Subcutaneous adipose tissue (tissue), 4 donors: ENCODE measurements around the gene RHOB. TPM values are rescaled to one million over a fixed set of nuclear protein-coding genes. Genes with fewer than 3 reads are reported as not detected.

Experiments
- total RNA-seq, 4 donors: library from RNA; depleted of rRNA; stranded (reverse); fragments of >200 nt; gene quantifications; one replicate each; pipeline ENCODE4 v1.1.0, GENCODE V29; 2016
- TF ChIP-seq, protein P1 (sequence below): fragments of 450-650 bp; IDR thresholded peaks from one replicate; pipeline ENCODE4 v1.5.1; 2016; ENCODE audit warnings: low read depth, mild to moderate bottlenecking, control low read depth, antibody characterized with exemption, moderate library complexity

The RHOB gene
- total RNA-seq, 4 donors from 2014 or later = 435 to 1,054 (median 650) TPM

- TF ChIP-seq, protein P1, sequence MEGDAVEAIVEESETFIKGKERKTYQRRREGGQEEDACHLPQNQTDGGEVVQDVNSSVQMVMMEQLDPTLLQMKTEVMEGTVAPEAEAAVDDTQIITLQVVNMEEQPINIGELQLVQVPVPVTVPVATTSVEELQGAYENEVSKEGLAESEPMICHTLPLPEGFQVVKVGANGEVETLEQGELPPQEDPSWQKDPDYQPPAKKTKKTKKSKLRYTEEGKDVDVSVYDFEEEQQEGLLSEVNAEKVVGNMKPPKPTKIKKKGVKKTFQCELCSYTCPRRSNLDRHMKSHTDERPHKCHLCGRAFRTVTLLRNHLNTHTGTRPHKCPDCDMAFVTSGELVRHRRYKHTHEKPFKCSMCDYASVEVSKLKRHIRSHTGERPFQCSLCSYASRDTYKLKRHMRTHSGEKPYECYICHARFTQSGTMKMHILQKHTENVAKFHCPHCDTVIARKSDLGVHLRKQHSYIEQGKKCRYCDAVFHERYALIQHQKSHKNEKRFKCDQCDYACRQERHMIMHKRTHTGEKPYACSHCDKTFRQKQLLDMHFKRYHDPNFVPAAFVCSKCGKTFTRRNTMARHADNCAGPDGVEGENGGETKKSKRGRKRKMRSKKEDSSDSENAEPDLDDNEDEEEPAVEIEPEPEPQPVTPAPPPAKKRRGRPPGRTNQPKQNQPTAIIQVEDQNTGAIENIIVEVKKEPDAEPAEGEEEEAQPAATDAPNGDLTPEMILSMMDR = no peak
These were observed 10.0 kb downstream of the RHOB start for GRCh38 chr2:20456636-20457426.

- TF ChIP-seq, protein P1 = no peak
These were observed 11.1 kb downstream of the RHOB start for GRCh38 chr2:20457661-20458630.

DNA sequence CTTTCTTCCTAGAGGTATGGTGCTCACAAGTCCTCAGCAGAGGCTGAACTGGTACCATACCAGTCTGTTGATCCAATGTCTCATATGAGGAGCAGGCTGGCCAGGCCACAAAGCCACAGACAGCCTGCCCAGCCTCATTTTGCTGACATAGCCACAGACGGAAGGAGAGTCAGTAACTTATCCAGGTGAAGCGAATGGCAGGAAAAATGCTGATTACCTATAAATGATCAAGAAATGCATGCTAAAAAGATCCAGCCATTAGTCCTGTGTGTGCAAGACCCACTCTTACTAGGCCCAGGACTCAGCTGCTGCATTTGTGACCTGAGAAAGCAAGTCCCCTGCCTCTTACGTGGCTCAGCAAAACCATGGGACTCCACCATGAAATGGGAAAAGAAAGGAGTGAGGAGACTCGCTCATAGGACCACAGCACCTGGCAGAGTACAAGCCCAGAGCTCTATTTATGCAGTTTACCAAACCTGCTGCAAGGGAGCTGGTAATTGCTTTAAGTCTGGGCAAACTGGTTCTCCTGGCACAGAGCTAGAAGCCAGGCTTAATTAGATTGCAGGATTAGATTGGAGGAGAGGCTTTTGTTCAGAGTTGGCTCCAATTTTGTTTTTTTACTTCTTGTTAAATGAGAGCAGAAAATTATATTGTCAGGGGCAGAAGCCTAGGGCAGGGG is 19.0 kb downstream of the RHOB start:
- TF ChIP-seq, protein P1 = no peak

DNA sequence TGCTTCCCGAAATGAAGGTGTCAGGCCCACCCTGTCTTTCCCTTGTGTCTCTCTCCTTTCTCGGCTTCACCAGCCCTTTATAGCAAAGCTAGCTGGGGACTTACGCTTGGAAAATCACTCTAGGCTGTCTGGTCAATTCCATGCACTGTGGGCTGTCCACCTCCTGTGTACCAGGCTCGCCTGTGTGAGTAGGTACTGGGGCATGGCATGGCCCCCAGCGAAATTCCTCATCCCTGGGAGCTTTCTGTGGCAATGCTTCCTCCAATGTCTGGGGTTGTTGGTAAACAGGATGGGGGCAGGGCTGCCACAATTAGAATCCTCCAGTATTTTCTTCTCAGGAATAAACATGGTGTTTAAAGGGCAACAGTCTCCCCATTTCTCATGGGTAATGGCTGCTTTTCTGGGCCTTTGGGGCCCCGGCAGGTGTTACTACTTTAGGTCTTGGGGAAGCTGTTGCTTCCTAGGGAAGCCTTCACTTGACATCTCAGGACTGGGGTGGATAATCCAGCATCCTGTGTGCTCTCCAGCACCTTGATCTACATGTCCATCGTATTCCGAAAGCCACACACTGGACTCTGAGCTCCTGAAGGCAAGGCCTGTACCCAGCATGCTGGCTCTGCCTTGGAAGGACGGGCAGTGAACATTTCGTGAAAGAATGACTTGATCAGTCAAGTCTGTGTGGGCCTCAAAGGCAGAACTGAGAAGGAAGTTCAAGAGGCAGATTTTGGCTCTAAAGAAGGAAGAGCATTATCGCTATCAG is 21.1 kb downstream of the RHOB start:
- TF ChIP-seq, protein P1 = no peak

DNA sequence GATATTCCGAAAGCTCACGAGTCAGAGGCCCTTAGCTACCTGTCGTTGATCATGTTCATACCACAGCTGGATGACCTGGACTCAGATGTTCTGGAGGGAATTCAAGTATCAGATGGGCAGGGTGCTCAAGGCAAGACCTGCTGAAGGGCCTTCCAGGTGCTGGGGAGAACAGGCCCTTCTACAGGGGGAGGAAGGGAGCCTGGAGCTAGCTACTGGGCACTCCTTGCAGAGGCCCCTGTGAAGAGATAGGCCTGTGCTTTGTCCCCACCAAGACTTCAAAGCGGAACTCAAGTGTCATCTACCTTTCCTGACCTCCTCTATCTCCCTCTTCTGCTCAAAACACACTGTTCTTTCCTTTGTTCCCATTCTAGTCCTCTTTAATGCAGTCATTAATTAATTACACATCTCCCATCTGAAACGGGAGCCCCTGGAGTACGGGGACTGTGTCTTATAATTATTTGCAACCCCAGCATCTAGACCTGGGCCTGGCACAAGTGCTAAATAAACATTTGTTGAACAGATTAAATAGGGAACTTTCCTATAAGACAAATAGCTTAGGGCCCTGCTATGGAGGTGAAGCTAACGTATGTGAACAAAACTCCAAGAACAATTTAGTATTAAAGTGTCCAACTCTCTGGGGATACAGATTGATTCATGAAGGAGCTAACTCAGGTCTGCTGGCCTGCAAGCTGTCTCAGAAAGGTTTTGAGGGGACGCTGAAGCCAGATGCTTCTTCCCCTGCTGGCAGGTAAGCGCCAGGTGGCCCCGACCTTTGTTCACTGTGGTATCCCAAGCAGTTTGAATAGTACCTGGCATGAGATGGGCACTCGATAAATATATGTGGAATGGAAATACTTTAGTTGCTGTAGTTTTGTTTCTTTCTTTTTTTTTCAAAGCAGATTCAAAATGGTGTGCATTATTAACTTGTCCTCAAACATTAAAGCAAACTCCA is 22.0 kb downstream of the RHOB start:
- TF ChIP-seq, protein P1 = no peak

DNA sequence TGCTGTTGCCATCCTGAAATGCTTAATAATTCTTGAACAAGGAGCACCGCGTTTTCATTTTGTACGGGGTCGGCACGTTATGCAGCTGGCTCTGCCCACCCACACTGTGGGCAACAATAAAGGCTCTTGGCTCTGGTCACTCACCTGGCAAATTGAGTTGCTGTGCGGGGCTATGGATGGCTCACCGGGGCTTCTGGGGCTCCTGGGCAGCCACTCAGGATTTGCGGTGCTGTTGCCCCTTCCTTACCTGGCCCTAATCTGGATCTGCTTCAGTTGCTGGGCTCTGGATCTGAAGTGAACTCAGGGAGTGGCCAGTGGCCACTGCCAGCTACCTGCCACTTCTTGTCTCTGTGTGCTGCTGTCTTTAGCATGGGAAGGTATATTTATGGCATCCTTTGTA is 22.7 kb downstream of the RHOB start:
- TF ChIP-seq, protein P1 = no peak
